GM19025 (cell line): ENCODE results near the gene PRKG1.
A peak's percentile ranks its signal among the peaks of the same experiment; 100 is the strongest.
"Not testable (repeated sequence)": the region's sequence is repeated elsewhere in the genome, so short reads cannot be mapped to it uniquely, and the experiment has no call there.

Experiments used
- ATAC-seq: cut with Tn5 transposase; IDR thresholded peaks from one replicate; pipeline ENCODE4 v1.9.1; 2021; ENCODE audit warnings: mild to moderate bottlenecking, low read depth, moderate library complexity; ENCODE audit not compliant: unreplicated experiment

Gene PRKG1

GRCh38 chr10:51313251-51313650, 239.0 kb downstream of the PRKG1 start:
- no peak for ATAC-seq

GRCh38 chr10:51313773-51314478, 239.6 kb downstream of the PRKG1 start:
- ATAC-seq, result no peak

GRCh38 chr10:51314481-51314880, 240.2 kb downstream of the PRKG1 start:
- ATAC-seq, result no peak

- ATAC-seq, result no peak
These were observed 244.3 kb downstream of the PRKG1 start for GRCh38 chr10:51318399-51319172.

GRCh38 chr10:51319173-51319435, 244.8 kb downstream of the PRKG1 start:
- ATAC-seq, result no peak

- no peak for ATAC-seq
These were observed 247.0 kb downstream of the PRKG1 start for GRCh38 chr10:51321300-51321699.

- ATAC-seq, result no peak
These were observed 247.7 kb downstream of the PRKG1 start for GRCh38 chr10:51321980-51322379.

- ATAC-seq, result no peak
These were observed 251.4 kb downstream of the PRKG1 start for GRCh38 chr10:51325649-51326048.

GRCh38 chr10:51326174-51326573, 251.9 kb downstream of the PRKG1 start:
- no peak for ATAC-seq

GRCh38 chr10:51327432-51327831, 253.1 kb downstream of the PRKG1 start:
- ATAC-seq, result no peak

GRCh38 chr10:51340366-51340765, 266.1 kb downstream of the PRKG1 start:
- no peak for ATAC-seq

GRCh38 chr10:51340845-51341610, 266.7 kb downstream of the PRKG1 start:
- no peak for ATAC-seq

- not testable (repeated sequence) for ATAC-seq
These were observed 267.5 kb downstream of the PRKG1 start for GRCh38 chr10:51341745-51342144.

- no peak for ATAC-seq
These were observed 268.1 kb downstream of the PRKG1 start for GRCh38 chr10:51342381-51342780.

- ATAC-seq, result no peak
These were observed 269.1 kb downstream of the PRKG1 start for GRCh38 chr10:51343391-51343790.

GRCh38 chr10:51344371-51344770, 270.1 kb downstream of the PRKG1 start:
- ATAC-seq, result no peak

- no peak for ATAC-seq
These were observed 274.3 kb downstream of the PRKG1 start for GRCh38 chr10:51348622-51349021.

GRCh38 chr10:51357170-51357569, 282.9 kb downstream of the PRKG1 start:
- no peak for ATAC-seq

GRCh38 chr10:51358227-51358626, 283.9 kb downstream of the PRKG1 start:
- ATAC-seq, result no peak

- peak; percentile 52 for ATAC-seq
These were observed 289.1 kb downstream of the PRKG1 start for GRCh38 chr10:51363415-51363814.

GRCh38 chr10:51364674-51365073, 290.4 kb downstream of the PRKG1 start:
- ATAC-seq, result no peak
